ENCODE data around the gene ZNF682.

- TF ChIP-seq USF1 (CRISPR knock-in tag; IDR thresholded peaks at IDR 0.05): no peak
- TF ChIP-seq ATF3 (CRISPR knock-in tag; conservative IDR thresholded peaks at IDR 0.05): no peak
- TF ChIP-seq CTCF (IDR thresholded peaks at IDR 0.05): no peak
- TF ChIP-seq RELA (CRISPR knock-in tag; IDR thresholded peaks at IDR 0.05; ENCODE audit: borderline replicate concordance): no peak
- TF ChIP-seq FOXP4 (CRISPR knock-in tag; IDR thresholded peaks at IDR 0.05): no peak
- no peak for TF ChIP-seq FOXJ3 (CRISPR knock-in tag; IDR thresholded peaks at IDR 0.05; ENCODE audit: borderline replicate concordance)
- TF ChIP-seq RORB (CRISPR knock-in tag; IDR thresholded peaks at IDR 0.05): no peak
- no peak for TF ChIP-seq CREM (CRISPR knock-in tag; IDR thresholded peaks at IDR 0.05)
- TF ChIP-seq ETV6 (CRISPR knock-in tag; IDR thresholded peaks at IDR 0.05): no peak
- TF ChIP-seq ZNF396 (CRISPR knock-in tag; IDR thresholded peaks at IDR 0.05; ENCODE audit: borderline replicate concordance): no peak
- no peak for TF ChIP-seq USF2 (CRISPR knock-in tag; IDR thresholded peaks at IDR 0.05)
- no peak for TF ChIP-seq IRF2 (CRISPR knock-in tag; IDR thresholded peaks at IDR 0.05; ENCODE audit: borderline replicate concordance, low read depth)
Observed at GRCh38 chr19:20028611-20029010, 10.7 kb downstream of the ZNF682 start.

Data from WTC11 (cell line).